ENCODE results near the gene TOR1AIP2.
"Not testable (repeated sequence)": the region's sequence is repeated elsewhere in the genome, so short reads cannot be mapped to it uniquely, and the experiment has no call there.

TOR1AIP2 gene

GRCh38 chr1:179807691-179808485 lies 69.7 kb downstream of the TOR1AIP2 start:
- DNase-seq (ENCODE audit: low spot score): no peak

- DNase-seq (ENCODE audit: low spot score): no peak
These were observed 70.3 kb downstream of the TOR1AIP2 start for GRCh38 chr1:179807291-179807690.

- no peak for DNase-seq (ENCODE audit: low spot score)
These were observed 71.3 kb downstream of the TOR1AIP2 start for GRCh38 chr1:179806333-179806732.

GRCh38 chr1:179805291-179806195 lies 72.1 kb downstream of the TOR1AIP2 start:
- DNase-seq (ENCODE audit: low spot score): no peak

DNA sequence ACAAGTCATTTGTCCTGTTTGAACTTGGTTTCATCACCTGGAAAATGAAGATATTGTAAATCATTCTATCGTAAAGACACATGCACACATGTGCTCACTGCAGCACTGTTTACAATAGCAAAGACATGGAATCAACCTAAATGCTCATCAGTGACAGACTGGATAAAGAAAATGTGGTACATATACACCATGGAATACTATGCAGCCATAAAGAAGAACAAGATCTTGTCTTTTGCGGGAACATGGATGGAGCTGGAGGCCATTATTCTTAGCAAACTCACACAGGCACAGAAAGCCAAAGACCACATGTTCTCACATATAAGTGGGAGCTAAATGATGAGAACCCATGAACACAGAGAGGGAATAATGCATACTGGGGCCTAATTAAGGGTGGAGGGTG lies 73.2 kb downstream of the TOR1AIP2 start:
- not testable (repeated sequence) for DNase-seq (ENCODE audit: low spot score)

GRCh38 chr1:179803918-179804317 lies 73.7 kb downstream of the TOR1AIP2 start:
- no peak for DNase-seq (ENCODE audit: low spot score)

DNA sequence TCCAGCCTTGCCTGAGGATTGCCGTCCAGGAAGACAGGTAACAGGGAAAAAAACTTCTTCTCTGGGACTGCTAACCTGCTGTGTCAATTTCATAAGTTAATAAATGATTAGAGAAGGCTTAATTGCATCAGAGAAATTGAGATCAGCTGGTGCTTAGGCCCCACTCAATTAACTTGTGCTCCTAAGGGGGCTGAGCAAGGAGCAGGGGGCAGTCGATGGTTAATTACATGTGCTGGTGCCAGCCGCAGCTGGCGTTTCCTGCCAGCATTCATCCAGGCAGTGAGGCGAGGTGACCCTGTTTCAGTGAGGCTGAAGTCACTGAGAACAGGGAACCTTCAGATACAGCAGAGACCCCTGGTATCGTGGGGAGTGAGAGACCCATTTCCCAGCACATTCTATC lies 74.5 kb downstream of the TOR1AIP2 start:
- DNase-seq (ENCODE audit: low spot score): no peak

- no peak for DNase-seq (ENCODE audit: low spot score)
These were observed 77.1 kb downstream of the TOR1AIP2 start for GRCh38 chr1:179800481-179800880.

GRCh38 chr1:179798864-179799516 lies 78.6 kb downstream of the TOR1AIP2 start:
- no peak for DNase-seq (ENCODE audit: low spot score)

GRCh38 chr1:179798213-179798863 lies 79.3 kb downstream of the TOR1AIP2 start:
- DNase-seq (ENCODE audit: low spot score): no peak

DNA sequence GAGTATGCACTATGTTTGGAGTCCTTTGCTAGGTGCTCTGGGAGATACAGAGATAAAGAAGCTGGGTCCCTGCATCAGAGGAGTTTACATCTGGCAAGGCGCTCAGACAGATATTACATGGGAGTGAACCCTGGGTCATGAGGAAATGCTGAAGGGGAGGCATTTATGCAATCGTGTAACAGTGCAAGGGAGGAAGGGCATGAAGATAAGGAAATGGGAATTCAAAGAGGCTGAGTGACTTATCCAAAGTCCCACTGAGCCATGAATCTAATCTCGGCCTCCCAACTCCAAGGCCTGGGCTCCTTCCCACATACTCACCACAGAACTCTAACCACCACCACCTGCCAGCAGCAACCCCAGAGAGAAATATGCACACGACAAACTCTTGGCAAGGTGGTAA lies 82.9 kb downstream of the TOR1AIP2 start:
- no peak for DNase-seq (ENCODE audit: low spot score)

- no peak for DNase-seq (ENCODE audit: low spot score)
These were observed 83.5 kb downstream of the TOR1AIP2 start for GRCh38 chr1:179794146-179794545.

DNA sequence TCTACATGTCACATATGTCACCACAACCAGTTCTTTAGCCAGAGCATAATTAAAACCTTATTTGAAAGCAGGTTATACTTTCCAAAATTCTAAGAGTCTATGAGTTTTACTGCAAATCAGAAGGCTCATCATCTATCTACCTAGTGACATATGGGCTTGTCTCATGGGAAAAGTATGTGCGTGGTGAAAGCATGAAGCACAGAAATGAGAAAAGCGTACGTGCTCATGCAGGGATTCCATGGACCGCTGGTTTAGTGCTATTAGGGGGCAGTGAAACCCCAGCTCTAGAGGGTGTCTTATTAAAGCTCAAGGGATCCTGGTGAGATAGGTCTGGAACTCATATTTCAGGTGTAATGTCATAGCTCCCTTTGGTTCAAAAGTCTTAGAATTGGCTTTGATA lies 84.3 kb downstream of the TOR1AIP2 start:
- no peak for DNase-seq (ENCODE audit: low spot score)
